COLO668 (cell line): ENCODE data around the gene DYRK2.

Experiments used
- DNase-seq: peaks from one replicate; lab custom pipeline; 2025; ENCODE audit not compliant: unreplicated experiment; lab: John Stamatoyannopoulos, UW

Gene DYRK2

DNA sequence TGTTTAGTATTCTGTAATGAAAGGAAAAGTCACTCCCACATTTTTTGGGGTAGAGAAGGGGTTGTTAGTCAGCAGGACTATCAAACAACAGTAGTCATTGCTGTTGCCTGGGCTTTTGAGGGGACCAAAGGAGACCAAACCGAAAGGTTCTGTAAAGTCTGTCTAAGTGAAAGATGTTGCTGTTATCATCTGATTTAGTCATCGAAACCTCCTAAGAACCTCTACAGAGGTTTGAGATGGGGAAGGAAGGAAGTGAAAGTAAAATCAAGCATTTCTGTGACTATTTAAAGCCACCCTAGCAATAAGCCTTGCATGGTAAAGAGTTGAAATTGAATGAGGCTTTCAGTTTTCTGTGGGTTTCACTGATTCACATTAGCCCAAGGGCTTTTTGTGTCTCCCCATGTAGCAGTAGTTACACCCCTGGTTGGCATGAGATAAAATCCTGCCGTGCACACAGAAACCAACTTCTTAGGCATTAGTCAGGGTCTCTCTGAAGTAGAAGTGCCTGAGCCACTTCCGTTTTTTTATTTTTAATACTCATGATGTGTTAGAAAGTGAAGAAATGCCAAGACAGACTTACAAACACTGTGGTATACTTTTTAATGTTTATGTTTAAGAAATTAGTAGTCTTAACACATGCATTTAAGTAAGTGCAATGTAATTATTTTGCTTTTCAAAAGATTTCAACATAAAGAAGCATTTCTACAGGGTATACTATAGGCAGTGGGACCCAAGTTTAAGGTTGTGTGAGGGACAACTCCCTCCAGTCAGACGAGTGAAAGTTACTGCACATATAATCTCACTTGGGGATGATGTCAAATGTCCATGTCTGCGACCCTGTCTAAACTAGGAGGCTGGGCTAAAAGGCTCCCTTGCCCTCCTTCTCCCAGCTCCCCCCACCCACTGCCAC, 50.4 kb downstream of the DYRK2 start:
- DNase-seq: no peak

DNA sequence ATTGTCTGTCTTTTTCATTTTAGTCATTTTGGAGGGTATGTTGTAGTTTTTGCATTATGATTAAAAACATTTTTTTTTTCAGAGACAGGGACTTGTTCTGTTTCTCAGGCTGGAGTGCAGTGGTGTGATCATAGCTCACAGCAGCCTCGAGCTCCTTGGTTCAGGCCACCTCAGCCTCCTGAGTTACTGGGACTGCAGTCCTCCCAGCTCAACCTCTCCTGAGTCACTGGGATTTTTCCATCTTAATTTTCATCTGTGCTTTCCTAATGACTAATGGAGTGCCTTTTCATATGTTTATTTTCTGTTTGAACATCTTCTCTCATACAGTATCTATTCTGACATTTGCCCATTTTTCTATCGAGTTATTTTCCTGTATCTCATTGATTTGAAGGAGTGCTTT, 52.6 kb downstream of the DYRK2 start:
- no peak for DNase-seq

DNA sequence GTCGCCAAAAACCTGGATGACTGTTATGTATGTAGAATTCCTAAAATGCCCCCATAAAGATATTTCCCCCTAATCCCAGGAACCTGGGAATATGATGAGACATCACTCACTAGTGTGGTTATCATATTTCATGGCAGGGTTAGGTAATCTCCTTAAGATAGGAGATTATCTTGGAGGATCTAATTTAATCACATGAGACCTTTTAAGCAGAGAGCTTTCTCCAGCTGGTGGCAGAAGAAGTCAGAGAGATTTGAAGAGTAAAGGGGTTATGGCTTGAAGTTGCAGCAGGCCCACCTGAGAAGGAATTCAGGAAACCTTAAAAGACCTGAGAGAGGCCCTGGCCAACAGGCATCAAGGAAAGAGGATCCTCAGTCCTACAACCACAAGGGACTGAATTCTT, 53.6 kb downstream of the DYRK2 start:
- DNase-seq: no peak

DNA sequence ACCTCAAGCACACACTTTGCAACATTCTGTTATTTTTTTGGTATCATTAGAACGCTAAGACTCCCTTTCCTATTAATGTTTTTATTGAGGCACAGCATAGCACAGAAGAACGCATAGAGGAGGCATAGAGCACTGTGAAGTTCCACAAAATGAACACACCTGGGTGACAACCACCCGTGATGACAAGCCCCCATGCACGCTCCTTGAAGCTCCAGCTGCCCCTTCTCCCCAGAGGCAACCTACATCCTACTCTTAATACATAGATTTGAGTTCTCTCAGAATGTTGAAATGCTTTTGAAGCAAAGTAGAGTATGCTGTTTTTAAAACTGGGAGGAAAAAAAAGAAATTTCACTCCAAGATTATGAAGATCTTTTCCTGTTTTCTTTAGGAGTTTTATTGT, 55.5 kb downstream of the DYRK2 start:
- no peak for DNase-seq

DNA sequence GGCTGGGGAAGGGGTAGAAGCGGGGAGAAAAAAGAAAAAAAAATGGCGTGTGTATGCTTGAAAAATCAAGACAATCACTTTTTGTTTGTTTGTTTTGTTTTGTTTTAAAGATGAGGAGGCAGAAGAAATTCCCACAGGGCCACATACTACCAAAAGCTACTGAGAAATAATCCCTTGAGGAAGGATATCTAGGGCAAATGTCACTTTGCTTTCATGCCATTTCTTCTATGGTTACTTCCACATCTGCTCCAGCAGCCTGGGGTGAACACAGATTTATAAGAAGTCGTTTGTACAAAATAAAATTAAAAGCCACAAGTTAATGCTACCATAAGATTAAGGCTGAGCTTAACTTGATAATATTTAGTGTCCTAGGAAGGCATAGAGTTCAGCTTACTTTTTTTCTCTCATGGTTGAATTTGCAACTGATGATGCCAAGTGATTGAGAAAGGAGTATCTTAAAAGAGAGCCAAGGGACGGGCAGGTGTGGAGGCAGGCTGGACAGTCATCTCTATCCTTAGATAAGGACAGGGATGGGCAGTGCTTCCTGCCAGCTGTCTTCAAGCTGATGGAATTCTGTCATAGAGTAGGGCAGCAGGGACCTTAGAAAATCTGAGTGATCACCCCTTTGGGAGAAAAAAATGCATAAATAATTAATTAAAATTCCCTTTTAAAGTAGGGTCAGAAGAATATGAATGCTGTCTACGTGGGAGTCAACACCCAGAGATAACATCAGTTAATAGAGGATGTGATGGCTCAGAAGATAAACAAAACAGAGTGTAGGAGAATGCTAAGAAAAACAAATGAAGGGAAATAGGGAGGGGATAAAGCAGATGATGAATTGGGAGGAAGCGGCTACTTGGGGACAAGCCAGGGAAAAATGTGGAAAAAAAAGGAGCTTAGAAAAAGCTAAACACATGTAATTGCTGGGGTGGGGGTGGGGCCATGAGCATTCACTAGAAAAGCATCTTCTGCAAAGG, 57.1 kb downstream of the DYRK2 start:
- DNase-seq: no peak

DNA sequence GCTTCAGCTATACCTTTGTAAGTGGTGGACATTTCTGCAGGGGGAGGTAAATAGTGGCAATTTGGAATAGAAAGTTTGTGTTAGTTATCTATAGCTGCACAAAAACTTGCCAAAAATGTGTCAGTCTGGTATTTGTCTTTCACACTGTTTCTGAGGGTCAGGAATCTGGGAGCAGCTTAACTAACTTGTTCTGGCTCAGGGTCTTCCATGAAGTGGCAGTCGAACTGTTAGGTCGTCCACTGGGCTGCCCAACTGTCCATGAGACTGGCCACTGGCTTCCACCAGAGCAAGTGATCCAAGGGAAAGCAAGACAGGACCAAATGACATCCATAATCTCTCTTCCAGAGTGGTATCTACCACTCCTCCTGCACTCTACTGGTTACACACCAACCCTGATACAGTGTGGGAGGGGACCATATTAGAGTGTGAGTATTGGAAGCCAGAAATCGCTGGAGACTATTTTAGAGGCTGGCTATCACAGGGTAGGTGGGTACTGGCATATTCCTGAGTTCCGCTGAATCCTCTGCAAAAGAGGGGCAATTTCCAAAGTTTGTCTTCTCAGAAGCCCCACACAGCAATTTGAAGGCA, 60.9 kb downstream of the DYRK2 start:
- DNase-seq: no peak

DNA sequence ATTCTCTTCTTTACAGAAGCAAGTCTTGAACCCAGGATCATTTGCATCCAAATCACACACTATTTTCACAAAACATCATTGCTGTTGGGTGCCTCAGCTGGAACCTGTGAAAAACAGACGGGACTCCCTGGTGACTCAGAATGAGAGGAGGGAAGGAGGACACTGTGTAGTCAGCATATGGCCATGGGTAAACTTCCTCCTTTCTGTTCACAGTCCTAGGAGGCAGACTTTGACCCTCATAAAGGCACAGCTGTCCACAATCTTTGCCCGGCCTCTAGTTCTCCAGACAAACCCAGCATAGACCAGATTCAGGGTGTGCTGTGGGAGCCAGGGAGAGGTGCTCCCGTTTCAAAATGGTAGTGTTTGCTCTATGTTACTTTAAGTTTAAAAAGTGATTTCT, 62.0 kb downstream of the DYRK2 start:
- DNase-seq: peak; percentile 80

DNA sequence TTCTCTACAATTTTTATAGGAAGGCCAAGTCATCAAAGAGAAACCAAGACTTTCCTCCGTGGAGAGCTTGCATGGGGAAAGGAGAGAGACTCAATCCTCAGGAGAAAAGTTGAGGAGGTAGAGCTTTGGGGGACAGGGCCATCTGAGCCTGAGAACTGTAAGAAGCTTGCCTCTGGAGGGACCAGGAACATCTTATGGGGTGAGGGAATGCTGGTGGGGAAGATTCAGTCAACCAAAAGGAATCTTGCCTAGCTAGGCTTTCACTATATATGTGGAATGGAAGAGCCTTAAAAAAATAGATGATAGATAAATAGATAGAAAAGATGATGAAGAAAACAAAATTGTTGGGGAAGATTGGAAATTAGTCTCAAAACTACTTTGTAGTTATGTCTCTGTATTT, 63.5 kb downstream of the DYRK2 start:
- DNase-seq: no peak

DNA sequence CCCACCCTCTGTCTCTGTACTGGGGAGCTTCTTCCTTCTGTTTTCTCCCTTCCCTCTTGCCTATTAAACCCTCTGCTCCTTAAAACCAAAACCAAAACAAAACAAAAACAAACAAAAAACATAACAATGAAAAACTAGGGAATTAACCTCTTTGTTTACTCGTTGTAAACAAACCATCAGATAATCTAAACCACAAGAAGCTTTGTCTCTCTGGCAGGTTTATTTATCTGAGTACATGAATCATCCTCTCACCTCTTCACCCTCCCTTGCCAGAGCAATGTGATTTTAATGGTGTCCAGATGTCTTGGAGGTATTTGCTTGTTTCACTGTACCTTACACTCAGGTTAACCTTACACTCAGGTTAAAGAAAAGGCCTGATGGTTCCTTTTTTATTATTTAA, 66.1 kb downstream of the DYRK2 start:
- peak; percentile 44 for DNase-seq
